ENCODE results near the gene TMEM11. TPM values are rescaled to one million over a fixed set of nuclear protein-coding genes. Genes with fewer than 3 reads are reported as not detected.
"Not testable (repeated sequence)": the region's sequence is repeated elsewhere in the genome, so short reads cannot be mapped to it uniquely, and the experiment has no call there.

TMEM11 gene
- total RNA-seq, 4 donors from 2014 or later = 19.3 to 26.0 (median 22.5) TPM

GRCh38 chr17:21199311-21199710 lies 14.7 kb downstream of the TMEM11 start:
- H3K27me3 ChIP-seq = no peaks in the 10 kb centered on the region
- H3K27ac ChIP-seq = no peak overlapping the region
- H3K9me3 ChIP-seq = no peaks in the 10 kb centered on the region
- no peak overlapping the region for H3K4me3 ChIP-seq
- DNase-seq = no peak
- peaks cover 0 to 33% (median 0%) of the 10 kb centered on the region in 3 donors for H3K36me3 ChIP-seq
- TF ChIP-seq POLR2A (IDR thresholded peaks at IDR 0.05) (no peak), CTCF (IDR thresholded peaks at IDR 0.05) (no peak)
- peaks cover 0 to 8% (median 0%) of the 10 kb centered on the region in 4 donors for H3K4me1 ChIP-seq

GRCh38 chr17:21198411-21198810 lies 15.6 kb downstream of the TMEM11 start:
- TF ChIP-seq POLR2A (IDR thresholded peaks at IDR 0.05) (no peak), CTCF (IDR thresholded peaks at IDR 0.05) (no peak)
- peaks cover 0 to 33% (median 0%) of the 10 kb centered on the region in 3 donors for H3K36me3 ChIP-seq
- H3K4me1 ChIP-seq = peaks cover 0 to 8% (median 0%) of the 10 kb centered on the region in 4 donors
- H3K9me3 ChIP-seq = no peaks in the 10 kb centered on the region
- no peak for DNase-seq
- no peaks in the 10 kb centered on the region for H3K27me3 ChIP-seq
- no peak overlapping the region for H3K27ac ChIP-seq
- H3K4me3 ChIP-seq = no peak overlapping the region

- no peak for TF ChIP-seq POLR2A (IDR thresholded peaks at IDR 0.05)
- no peak for TF ChIP-seq CTCF (IDR thresholded peaks at IDR 0.05)
- Histone ChIP-seq H3K4me3 (no peak overlapping the region), H3K4me1 (peaks cover 0 to 8% (median 0%) of the 10 kb centered on the region in 4 donors), H3K27me3 (no peaks in the 10 kb centered on the region), H3K9me3 (no peaks in the 10 kb centered on the region), H3K27ac (no peak overlapping the region), H3K36me3 (peaks cover 0 to 21% (median 0%) of the 10 kb centered on the region in 3 donors)
- no peak for DNase-seq
These were observed 17.8 kb downstream of the TMEM11 start for GRCh38 chr17:21196126-21196525.

- Histone ChIP-seq H3K36me3 (peaks cover 0 to 22% (median 0%) of the 10 kb centered on the region in 3 donors), H3K4me1 (peaks cover 0 to under 1% (median 0%) of the 10 kb centered on the region in 4 donors), H3K27ac (peak overlapping the region in 2 of 4 donors; percentile 28 to 42), H3K4me3 (no peak overlapping the region), H3K27me3 (no peaks in the 10 kb centered on the region), H3K9me3 (no peaks in the 10 kb centered on the region)
- TF ChIP-seq CTCF (IDR thresholded peaks at IDR 0.05) = no peak
- no peak for TF ChIP-seq POLR2A (IDR thresholded peaks at IDR 0.05)
- DNase-seq = peak in 1 of 3 donors; percentile 20
These were observed 19.3 kb downstream of the TMEM11 start for GRCh38 chr17:21194703-21195102.

- Histone ChIP-seq H3K9me3 (no peaks in the 10 kb centered on the region), H3K4me1 (no peaks in the 10 kb centered on the region), H3K27me3 (no peaks in the 10 kb centered on the region), H3K36me3 (peaks cover 0 to 27% (median 0%) of the 10 kb centered on the region in 3 donors), H3K4me3 (no peak overlapping the region), H3K27ac (peak overlapping the region in 2 of 4 donors; percentile 28 to 42)
- no peak for DNase-seq
- TF ChIP-seq POLR2A (IDR thresholded peaks at IDR 0.05) (no peak), CTCF (IDR thresholded peaks at IDR 0.05) (no peak)
These were observed 19.7 kb downstream of the TMEM11 start for GRCh38 chr17:21194226-21194625.

- TF ChIP-seq POLR2A (IDR thresholded peaks at IDR 0.05) (no peak), CTCF (IDR thresholded peaks at IDR 0.05) (no peak)
- H3K9me3 ChIP-seq = no peaks in the 10 kb centered on the region
- no peak for DNase-seq
These were observed 20.9 kb downstream of the TMEM11 start for GRCh38 chr17:21193031-21193430.

GRCh38 chr17:21192414-21192813 lies 21.5 kb downstream of the TMEM11 start:
- H3K36me3 ChIP-seq = peaks cover 0 to 26% (median 0%) of the 10 kb centered on the region in 3 donors
- H3K27ac ChIP-seq, H3K4me3 ChIP-seq, DNase-seq, H3K27me3 ChIP-seq, H3K9me3 ChIP-seq, H3K4me1 ChIP-seq: not testable (repeated sequence)

More at GRCh38 chr17:21193031-21193430, 20.9 kb downstream of the TMEM11 start:
- Histone ChIP-seq H3K4me3 (no peak overlapping the region), H3K36me3 (peaks cover 0 to 32% (median 0%) of the 10 kb centered on the region in 3 donors), H3K4me1 (no peaks in the 10 kb centered on the region), H3K27ac (no peak overlapping the region), H3K27me3 (no peaks in the 10 kb centered on the region)

Measured in Peyer's patch (tissue), 4 donors.